HCT116 (cell line): ENCODE measurements around the gene STX12.
"Not testable (repeated sequence)": the region's sequence is repeated elsewhere in the genome, so short reads cannot be mapped to it uniquely, and the experiment has no call there.

Experiments used
- CBX3 ChIP-seq: IDR thresholded peaks from 2 replicates; pipeline ENCODE4 v1.6.1; 2012; ENCODE audit warnings: low read depth
- CEBPB ChIP-seq: IDR thresholded peaks from 2 replicates; pipeline ENCODE4 v1.6.1; 2012; ENCODE audit warnings: low read depth
- ELF1 ChIP-seq: IDR thresholded peaks from 2 replicates; pipeline ENCODE4 v1.6.1; 2012; ENCODE audit warnings: low read depth, borderline replicate concordance
- EZH2 ChIP-seq: fragments of 200-600 bp; sonication (generic); IDR thresholded peaks from 2 replicates; pipeline ENCODE4 v1.6.1; 2017; ENCODE audit warnings: antibody characterized with exemption, mixed run types
- EZH2phosphoT487 ChIP-seq: fragments of 200-600 bp; IDR thresholded peaks from 2 replicates; pipeline ENCODE4 v1.6.1; 2018; ENCODE audit warnings: antibody characterized with exemption, borderline replicate concordance
- JUND ChIP-seq: IDR thresholded peaks from 2 replicates; pipeline ENCODE4 v1.6.1; 2012
- POLR2A ChIP-seq: IDR thresholded peaks from 2 replicates; pipeline ENCODE4 v1.7.0; 2011; ENCODE audit warnings: borderline replicate concordance; ENCODE audit not compliant: insufficient read depth, insufficient read length; ENCODE audit errors: extremely low read depth
- POLR2AphosphoS5 ChIP-seq: IDR thresholded peaks from 2 replicates; pipeline ENCODE4 v1.6.1; 2011; ENCODE audit warnings: mild to moderate bottlenecking, low read depth, low read length, moderate library complexity
- SP1 ChIP-seq: IDR thresholded peaks from 2 replicates; pipeline ENCODE4 v1.6.1; 2012; ENCODE audit warnings: low read depth
- TCF7L2 ChIP-seq: IDR thresholded peaks from 2 replicates; pipeline ENCODE4 v1.7.0; 2011; ENCODE audit warnings: borderline replicate concordance, inconsistent platforms; ENCODE audit not compliant: insufficient read depth, insufficient read length; ENCODE audit errors: extremely low read depth
- ZNF274 ChIP-seq: fragments of 200-500 bp; sonication (Bioruptor generic); IDR thresholded peaks from 2 replicates; pipeline ENCODE4 v1.6.1; 2014; ENCODE audit warnings: mild to moderate bottlenecking, low read depth, low read length, inconsistent platforms
- TF ChIP-seq, protein P1 (sequence below): IDR thresholded peaks from 2 replicates; pipeline ENCODE4 v1.6.1; 2012; ENCODE audit warnings: low read depth
- TF ChIP-seq, protein P2 (sequence below), 3 experiments: fragments of 200-600 bp in 1 of 3; sonication (generic) in 1 of 3; IDR thresholded peaks in 2 of 3; conservative IDR thresholded peaks in 1 of 3; 2 replicates each; pipeline ENCODE4 v1.5.1; 2012 to 2017; ENCODE audit warnings: low read depth in 2 of 3, low read length in 2 of 3, antibody characterized with exemption in 1 of 3, borderline replicate concordance in 1 of 3, control low read depth in 1 of 3, mild to moderate bottlenecking in 1 of 3, mixed read lengths in 1 of 3, mixed run types in 1 of 3, moderate library complexity in 1 of 3; ENCODE audit not compliant: insufficient read depth in 1 of 3
- TF ChIP-seq, protein P3 (sequence below): IDR thresholded peaks from 2 replicates; pipeline ENCODE4 v1.6.1; 2012

DNA sequence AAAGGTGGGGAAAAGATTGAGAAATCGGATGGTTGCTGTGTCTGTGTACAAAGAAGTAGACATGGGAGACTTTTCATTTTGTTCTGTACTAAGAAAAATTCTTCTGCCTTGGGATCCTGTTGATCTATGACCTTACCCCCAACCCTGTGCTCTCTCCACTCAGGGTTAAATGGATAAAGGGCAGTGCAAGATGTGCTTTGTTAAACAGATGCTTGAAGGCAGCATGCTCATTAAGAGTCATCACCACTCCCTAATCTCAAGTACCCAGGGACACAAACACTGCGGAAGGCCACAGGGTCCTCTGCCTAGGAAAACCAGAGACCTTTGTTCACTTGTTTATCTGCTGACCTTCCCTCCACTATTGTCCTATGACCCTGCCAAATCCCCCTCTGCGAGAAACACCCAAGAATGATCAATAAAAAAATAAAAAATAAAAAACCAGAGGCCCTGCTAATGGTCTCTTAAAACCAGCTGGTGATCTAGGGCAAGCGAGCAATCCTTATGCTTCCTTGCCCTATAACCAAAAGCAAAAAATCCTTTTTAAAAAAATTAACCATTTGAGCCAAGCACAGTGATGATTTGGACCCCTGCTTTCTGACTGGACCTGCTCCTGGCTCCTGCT lies 56.4 kb downstream of the STX12 start:
- TF ChIP-seq, protein P1, sequence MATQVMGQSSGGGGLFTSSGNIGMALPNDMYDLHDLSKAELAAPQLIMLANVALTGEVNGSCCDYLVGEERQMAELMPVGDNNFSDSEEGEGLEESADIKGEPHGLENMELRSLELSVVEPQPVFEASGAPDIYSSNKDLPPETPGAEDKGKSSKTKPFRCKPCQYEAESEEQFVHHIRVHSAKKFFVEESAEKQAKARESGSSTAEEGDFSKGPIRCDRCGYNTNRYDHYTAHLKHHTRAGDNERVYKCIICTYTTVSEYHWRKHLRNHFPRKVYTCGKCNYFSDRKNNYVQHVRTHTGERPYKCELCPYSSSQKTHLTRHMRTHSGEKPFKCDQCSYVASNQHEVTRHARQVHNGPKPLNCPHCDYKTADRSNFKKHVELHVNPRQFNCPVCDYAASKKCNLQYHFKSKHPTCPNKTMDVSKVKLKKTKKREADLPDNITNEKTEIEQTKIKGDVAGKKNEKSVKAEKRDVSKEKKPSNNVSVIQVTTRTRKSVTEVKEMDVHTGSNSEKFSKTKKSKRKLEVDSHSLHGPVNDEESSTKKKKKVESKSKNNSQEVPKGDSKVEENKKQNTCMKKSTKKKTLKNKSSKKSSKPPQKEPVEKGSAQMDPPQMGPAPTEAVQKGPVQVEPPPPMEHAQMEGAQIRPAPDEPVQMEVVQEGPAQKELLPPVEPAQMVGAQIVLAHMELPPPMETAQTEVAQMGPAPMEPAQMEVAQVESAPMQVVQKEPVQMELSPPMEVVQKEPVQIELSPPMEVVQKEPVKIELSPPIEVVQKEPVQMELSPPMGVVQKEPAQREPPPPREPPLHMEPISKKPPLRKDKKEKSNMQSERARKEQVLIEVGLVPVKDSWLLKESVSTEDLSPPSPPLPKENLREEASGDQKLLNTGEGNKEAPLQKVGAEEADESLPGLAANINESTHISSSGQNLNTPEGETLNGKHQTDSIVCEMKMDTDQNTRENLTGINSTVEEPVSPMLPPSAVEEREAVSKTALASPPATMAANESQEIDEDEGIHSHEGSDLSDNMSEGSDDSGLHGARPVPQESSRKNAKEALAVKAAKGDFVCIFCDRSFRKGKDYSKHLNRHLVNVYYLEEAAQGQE: not testable (repeated sequence)
- TF ChIP-seq SP1, EZH2phosphoT487, ZNF274, POLR2AphosphoS5, EZH2, CBX3, POLR2A, JUND, CEBPB, TCF7L2, ELF1: not testable (repeated sequence)
- TF ChIP-seq, protein P2, sequence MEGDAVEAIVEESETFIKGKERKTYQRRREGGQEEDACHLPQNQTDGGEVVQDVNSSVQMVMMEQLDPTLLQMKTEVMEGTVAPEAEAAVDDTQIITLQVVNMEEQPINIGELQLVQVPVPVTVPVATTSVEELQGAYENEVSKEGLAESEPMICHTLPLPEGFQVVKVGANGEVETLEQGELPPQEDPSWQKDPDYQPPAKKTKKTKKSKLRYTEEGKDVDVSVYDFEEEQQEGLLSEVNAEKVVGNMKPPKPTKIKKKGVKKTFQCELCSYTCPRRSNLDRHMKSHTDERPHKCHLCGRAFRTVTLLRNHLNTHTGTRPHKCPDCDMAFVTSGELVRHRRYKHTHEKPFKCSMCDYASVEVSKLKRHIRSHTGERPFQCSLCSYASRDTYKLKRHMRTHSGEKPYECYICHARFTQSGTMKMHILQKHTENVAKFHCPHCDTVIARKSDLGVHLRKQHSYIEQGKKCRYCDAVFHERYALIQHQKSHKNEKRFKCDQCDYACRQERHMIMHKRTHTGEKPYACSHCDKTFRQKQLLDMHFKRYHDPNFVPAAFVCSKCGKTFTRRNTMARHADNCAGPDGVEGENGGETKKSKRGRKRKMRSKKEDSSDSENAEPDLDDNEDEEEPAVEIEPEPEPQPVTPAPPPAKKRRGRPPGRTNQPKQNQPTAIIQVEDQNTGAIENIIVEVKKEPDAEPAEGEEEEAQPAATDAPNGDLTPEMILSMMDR (IDR thresholded peaks at IDR 0.05 in 2 of 3, conservative IDR thresholded peaks at IDR 0.05 in 1 of 3; ENCODE audit: borderline replicate concordance in 1 of 3, insufficient read depth in 1 of 3, low read depth in 2 of 3, low read length in 2 of 3): not testable (repeated sequence)
- TF ChIP-seq, protein P3, sequence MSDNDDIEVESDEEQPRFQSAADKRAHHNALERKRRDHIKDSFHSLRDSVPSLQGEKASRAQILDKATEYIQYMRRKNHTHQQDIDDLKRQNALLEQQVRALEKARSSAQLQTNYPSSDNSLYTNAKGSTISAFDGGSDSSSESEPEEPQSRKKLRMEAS: not testable (repeated sequence)
